Endothelial cell of umbilical vein (primary cell): ENCODE measurements around the gene SLC28A2.

Experiments used
- EZH2 ChIP-seq: IDR thresholded peaks from 2 replicates; pipeline ENCODE4 v1.6.1; 2012; ENCODE audit warnings: borderline replicate concordance, low read depth, mild to moderate bottlenecking, moderate library complexity, low read length, inconsistent platforms; ENCODE audit not compliant: severe bottlenecking
- GATA2 ChIP-seq: IDR thresholded peaks from 2 replicates; pipeline ENCODE4 v1.7.0; 2011; ENCODE audit warnings: low read depth, mild to moderate bottlenecking, moderate library complexity, mixed read lengths, low read length; ENCODE audit not compliant: insufficient read length, insufficient read depth
- MYC ChIP-seq: IDR thresholded peaks from one replicate; pipeline ENCODE4 v1.6.1; 2011; ENCODE audit warnings: mild to moderate bottlenecking, low read depth, low read length
- POLR2A ChIP-seq: IDR thresholded peaks from 2 replicates; pipeline ENCODE4 v1.6.1; 2012; ENCODE audit warnings: low read depth, mild to moderate bottlenecking, control low read depth, low read length
- TF ChIP-seq, protein P1 (sequence below), 2 donors: IDR thresholded peaks; 1 replicate in 1 of 2; 2 replicates in 1 of 2; pipeline ENCODE4 v1.5.1; 2011; ENCODE audit warnings: low read length in 2 of 2, mild to moderate bottlenecking in 2 of 2, moderate library complexity in 2 of 2, control low read depth in 1 of 2, inconsistent platforms in 1 of 2, low read depth in 1 of 2; ENCODE audit not compliant: insufficient read depth in 1 of 2; ENCODE audit errors: extremely low read depth in 1 of 2

DNA sequence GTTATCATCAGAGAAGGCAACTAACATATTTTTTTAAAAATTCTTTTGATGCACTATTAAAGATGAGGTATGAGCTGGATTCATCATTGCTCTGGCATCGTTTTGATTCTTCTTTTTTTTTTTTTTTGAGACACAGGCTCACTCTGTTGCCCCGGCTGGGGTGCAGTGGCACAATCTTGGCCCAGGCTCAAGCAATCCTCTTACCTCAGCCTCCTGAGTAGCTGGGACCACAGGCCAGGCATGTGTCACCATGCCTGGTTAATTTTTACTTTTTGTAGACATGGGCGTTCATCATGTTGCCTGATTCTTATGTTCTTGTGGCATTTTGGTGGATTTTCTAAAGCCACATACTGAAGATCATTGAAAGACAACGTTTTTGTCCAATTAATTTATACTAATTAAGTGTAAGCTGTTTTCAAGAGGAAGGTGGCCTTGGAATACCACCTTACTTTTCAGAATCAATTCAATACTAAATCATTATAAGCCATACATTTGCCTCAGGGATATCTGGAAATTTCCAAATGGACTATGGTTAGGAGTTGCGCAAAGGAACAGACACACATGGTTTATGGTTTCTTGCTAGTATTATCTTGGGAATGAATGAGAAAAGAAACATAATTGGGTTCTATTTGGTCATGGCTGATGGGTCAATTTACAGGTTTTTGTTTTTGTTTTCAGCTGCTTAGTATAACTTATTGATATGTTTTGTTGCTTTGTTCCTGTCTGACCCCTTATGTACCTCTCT lies 22.8 kb downstream of the SLC28A2 start:
- TF ChIP-seq EZH2 (no peak), MYC (no peak), GATA2 (no peak), POLR2A (no peak)
- TF ChIP-seq, protein P1, sequence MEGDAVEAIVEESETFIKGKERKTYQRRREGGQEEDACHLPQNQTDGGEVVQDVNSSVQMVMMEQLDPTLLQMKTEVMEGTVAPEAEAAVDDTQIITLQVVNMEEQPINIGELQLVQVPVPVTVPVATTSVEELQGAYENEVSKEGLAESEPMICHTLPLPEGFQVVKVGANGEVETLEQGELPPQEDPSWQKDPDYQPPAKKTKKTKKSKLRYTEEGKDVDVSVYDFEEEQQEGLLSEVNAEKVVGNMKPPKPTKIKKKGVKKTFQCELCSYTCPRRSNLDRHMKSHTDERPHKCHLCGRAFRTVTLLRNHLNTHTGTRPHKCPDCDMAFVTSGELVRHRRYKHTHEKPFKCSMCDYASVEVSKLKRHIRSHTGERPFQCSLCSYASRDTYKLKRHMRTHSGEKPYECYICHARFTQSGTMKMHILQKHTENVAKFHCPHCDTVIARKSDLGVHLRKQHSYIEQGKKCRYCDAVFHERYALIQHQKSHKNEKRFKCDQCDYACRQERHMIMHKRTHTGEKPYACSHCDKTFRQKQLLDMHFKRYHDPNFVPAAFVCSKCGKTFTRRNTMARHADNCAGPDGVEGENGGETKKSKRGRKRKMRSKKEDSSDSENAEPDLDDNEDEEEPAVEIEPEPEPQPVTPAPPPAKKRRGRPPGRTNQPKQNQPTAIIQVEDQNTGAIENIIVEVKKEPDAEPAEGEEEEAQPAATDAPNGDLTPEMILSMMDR (IDR thresholded peaks at IDR 0.05; ENCODE audit: extremely low read depth in 1 of 2, insufficient read depth in 1 of 2, low read depth in 1 of 2, low read length in 2 of 2), result no peak
